ENCODE results near the gene DNAAF1. TPM values are rescaled to one million over a fixed set of nuclear protein-coding genes. Genes with fewer than 3 reads are reported as not detected.

The DNAAF1 gene
- total RNA-seq, 2 donors from 2014 or later: not detected

DNA sequence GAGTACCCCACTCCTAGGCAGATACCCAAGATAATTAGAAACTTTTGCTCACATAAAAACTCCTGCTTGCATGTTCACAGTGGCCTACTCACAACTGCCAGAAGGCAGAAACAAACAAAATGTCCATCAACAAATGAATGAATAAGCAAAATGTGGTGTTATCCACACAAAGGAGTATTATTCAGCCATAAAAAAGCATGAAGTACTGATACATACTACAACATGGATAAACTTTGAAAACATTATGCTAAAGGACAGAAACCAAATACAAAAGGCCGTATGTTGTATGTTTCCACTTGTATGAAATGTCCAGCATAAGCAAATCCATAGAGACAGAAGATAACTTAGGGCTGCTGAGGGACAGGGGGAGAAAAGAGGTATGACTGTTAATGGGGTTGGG lies 2.0 kb upstream of the DNAAF1 start:
- H3K27ac Mint-ChIP-seq: no peak overlapping the region
- H3K9me3 Mint-ChIP-seq: no peaks in the 10 kb centered on the region
- ATAC-seq (no peak), DNase-seq (ENCODE audit: low spot score in 2 of 2) (no peak)
- peaks cover 0 to 6% of the 10 kb centered on the region in 2 donors for H3K36me3 Mint-ChIP-seq

GRCh38 chr16:84143784-84144199 lies 1.3 kb upstream of the DNAAF1 start:
- DNase-seq (ENCODE audit: low spot score in 2 of 2): no peak
- no peak for ATAC-seq
- H3K36me3 Mint-ChIP-seq: peaks cover 0 to 6% of the 10 kb centered on the region in 2 donors
- no peaks in the 10 kb centered on the region for H3K9me3 Mint-ChIP-seq
- peak overlapping the region; percentile 86 to 95 for H3K27ac Mint-ChIP-seq

- Mint-ChIP-seq H3K27ac (peak overlapping the region; percentile 86 to 95), H3K9me3 (no peaks in the 10 kb centered on the region), H3K36me3 (peaks cover 0 to 6% of the 10 kb centered on the region in 2 donors)
- ATAC-seq: peak; percentile 59 to 62
- DNase-seq (ENCODE audit: low spot score in 2 of 2): peak in 1 of 2 donors; percentile 54
These were observed 774 bp upstream of the DNAAF1 start for GRCh38 chr16:84144209-84144858.

- Mint-ChIP-seq H3K36me3 (no peaks in the 10 kb centered on the region), H3K27ac (no peak overlapping the region), H3K9me3 (no peaks in the 10 kb centered on the region)
- DNase-seq (ENCODE audit: low spot score in 2 of 2) (no peak), ATAC-seq (no peak)
These were observed 5.8 kb downstream of the DNAAF1 start for GRCh38 chr16:84150926-84151325.

GRCh38 chr16:84153660-84154214 lies 8.6 kb downstream of the DNAAF1 start:
- ATAC-seq: no peak
- H3K27ac Mint-ChIP-seq: no peak overlapping the region
- DNase-seq (ENCODE audit: low spot score in 2 of 2): no peak
- H3K9me3 Mint-ChIP-seq: no peaks in the 10 kb centered on the region
- H3K36me3 Mint-ChIP-seq: no peaks in the 10 kb centered on the region

- no peak overlapping the region for H3K27ac Mint-ChIP-seq
- DNase-seq (ENCODE audit: low spot score in 2 of 2): no peak
- no peaks in the 10 kb centered on the region for H3K9me3 Mint-ChIP-seq
- no peak for ATAC-seq
- no peaks in the 10 kb centered on the region for H3K36me3 Mint-ChIP-seq
These were observed 10.1 kb downstream of the DNAAF1 start for GRCh38 chr16:84155226-84155625.

DNA sequence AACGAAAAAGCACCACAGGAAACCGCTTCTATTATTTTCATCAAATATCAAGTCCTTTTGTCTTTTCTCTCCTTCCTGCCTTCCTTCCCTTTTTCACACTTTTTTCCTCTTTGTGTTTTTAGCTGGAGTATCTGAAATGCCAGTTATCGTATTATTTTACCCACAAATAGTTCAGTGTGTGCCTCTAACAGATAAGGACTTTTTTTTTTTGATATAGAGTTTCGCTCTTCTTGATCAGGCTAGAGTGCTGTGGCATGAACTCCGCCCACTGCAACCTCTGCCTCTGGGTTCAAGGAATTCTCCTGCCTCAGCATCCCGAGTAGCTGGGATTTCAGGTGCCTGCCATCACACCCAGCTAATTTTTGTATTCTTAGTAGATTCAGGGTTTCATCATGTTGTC lies 10.7 kb downstream of the DNAAF1 start:
- Mint-ChIP-seq H3K36me3 (no peaks in the 10 kb centered on the region), H3K27ac (no peak overlapping the region), H3K9me3 (no peaks in the 10 kb centered on the region)
- no peak for ATAC-seq
- no peak for DNase-seq (ENCODE audit: low spot score in 2 of 2)

- Mint-ChIP-seq H3K27ac (no peak overlapping the region), H3K36me3 (no peaks in the 10 kb centered on the region), H3K9me3 (no peaks in the 10 kb centered on the region)
- ATAC-seq (no peak), DNase-seq (ENCODE audit: low spot score in 2 of 2) (no peak)
These were observed 11.3 kb downstream of the DNAAF1 start for GRCh38 chr16:84156342-84156784.

- DNase-seq (ENCODE audit: low spot score in 2 of 2) (no peak), ATAC-seq (no peak)
- Mint-ChIP-seq H3K27ac (no peak overlapping the region), H3K36me3 (no peaks in the 10 kb centered on the region), H3K9me3 (no peaks in the 10 kb centered on the region)
These were observed 13.9 kb downstream of the DNAAF1 start for GRCh38 chr16:84159007-84159406.

- H3K27ac Mint-ChIP-seq: no peak overlapping the region
- ATAC-seq (no peak), DNase-seq (ENCODE audit: low spot score in 2 of 2) (no peak)
- no peaks in the 10 kb centered on the region for H3K9me3 Mint-ChIP-seq
- no peaks in the 10 kb centered on the region for H3K36me3 Mint-ChIP-seq
These were observed 14.7 kb downstream of the DNAAF1 start for GRCh38 chr16:84159800-84160199.

GRCh38 chr16:84161037-84161436 lies 15.9 kb downstream of the DNAAF1 start:
- DNase-seq (ENCODE audit: low spot score in 2 of 2): peak in 1 of 2 donors; percentile 44
- ATAC-seq: no peak
- Mint-ChIP-seq H3K36me3 (no peaks in the 10 kb centered on the region), H3K9me3 (no peaks in the 10 kb centered on the region), H3K27ac (no peak overlapping the region)

DNA sequence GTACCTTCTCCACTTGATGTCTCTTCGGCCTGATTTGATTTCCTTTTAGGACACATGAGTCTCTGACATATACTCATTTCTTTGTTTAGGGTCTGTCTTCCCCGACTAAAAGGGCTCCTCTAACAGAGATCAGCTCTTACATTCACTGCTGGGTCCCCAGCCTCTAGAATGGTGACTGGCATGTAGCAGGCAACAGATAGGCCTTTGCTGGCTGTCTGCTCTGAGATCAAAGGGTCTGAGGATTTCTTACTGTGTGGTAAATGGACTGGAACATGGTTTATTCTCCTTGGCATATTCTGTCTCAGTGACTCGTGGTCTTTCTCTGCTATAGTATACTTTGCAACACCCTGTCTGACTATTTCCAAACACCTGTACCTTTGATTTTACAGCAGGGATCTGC lies 16.7 kb downstream of the DNAAF1 start:
- no peak for ATAC-seq
- H3K27ac Mint-ChIP-seq: no peak overlapping the region
- no peaks in the 10 kb centered on the region for H3K9me3 Mint-ChIP-seq
- DNase-seq (ENCODE audit: low spot score in 2 of 2): no peak
- H3K36me3 Mint-ChIP-seq: no peaks in the 10 kb centered on the region

GRCh38 chr16:84165746-84166145 lies 20.6 kb downstream of the DNAAF1 start:
- DNase-seq (ENCODE audit: low spot score in 2 of 2) (no peak), ATAC-seq (no peak)
- Mint-ChIP-seq H3K27ac (no peak overlapping the region), H3K36me3 (no peaks in the 10 kb centered on the region), H3K9me3 (no peaks in the 10 kb centered on the region)

GRCh38 chr16:84166796-84167695 lies 21.9 kb downstream of the DNAAF1 start:
- H3K36me3 Mint-ChIP-seq: no peaks in the 10 kb centered on the region
- no peak overlapping the region for H3K27ac Mint-ChIP-seq
- DNase-seq (ENCODE audit: low spot score in 2 of 2) (no peak), ATAC-seq (peak; percentile 45 to 74)
- H3K9me3 Mint-ChIP-seq: no peaks in the 10 kb centered on the region

GRCh38 chr16:84169765-84170310 lies 24.7 kb downstream of the DNAAF1 start:
- H3K9me3 Mint-ChIP-seq: no peaks in the 10 kb centered on the region
- no peak overlapping the region for H3K27ac Mint-ChIP-seq
- DNase-seq (ENCODE audit: low spot score in 2 of 2) (no peak), ATAC-seq (no peak)
- no peaks in the 10 kb centered on the region for H3K36me3 Mint-ChIP-seq

DNA sequence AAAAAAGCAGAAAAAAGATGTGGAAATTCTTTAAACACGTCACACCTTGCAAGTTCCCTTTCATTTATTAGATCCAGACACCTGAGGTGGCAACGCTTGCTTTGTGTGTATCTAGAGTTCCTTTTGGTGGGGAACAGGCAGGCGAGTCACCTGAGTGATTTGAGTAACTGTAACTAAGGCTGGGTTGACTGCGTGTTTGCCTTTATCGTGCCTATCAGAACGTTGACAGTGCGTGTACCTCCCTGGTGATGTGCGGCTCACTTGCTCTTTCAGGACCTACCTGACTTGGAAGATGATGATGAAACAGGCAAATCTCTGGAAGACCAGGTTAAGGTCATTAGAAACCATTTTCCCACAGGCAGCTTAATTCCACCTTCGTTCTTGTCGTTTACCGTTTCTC lies 29.3 kb downstream of the DNAAF1 start:
- Mint-ChIP-seq H3K36me3 (no peaks in the 10 kb centered on the region), H3K27ac (no peak overlapping the region), H3K9me3 (no peaks in the 10 kb centered on the region)
- ATAC-seq (peak in 1 of 2 donors; percentile 42), DNase-seq (ENCODE audit: low spot score in 2 of 2) (no peak)
